Vagina (tissue), 2 donors: ENCODE measurements around the gene TMOD3. TPM values are rescaled to one million over a fixed set of nuclear protein-coding genes. Genes with fewer than 3 reads are reported as not detected.

Experiments
- DNase-seq, 2 donors: peaks; one replicate each; pipeline ENCODE4 v3.0.0-alpha.2; 2017; ENCODE audit errors: extremely low spot score in 2 of 2
- H3K27ac ChIP-seq: fragments of 200-600 bp; sonication (generic); one replicate; pipeline ENCODE4 v1.5.1; 2019
- H3K27me3 ChIP-seq: fragments of 200-600 bp; sonication (generic); one replicate; pipeline ENCODE4 v1.5.1; 2019
- H3K36me3 ChIP-seq, 2 donors: fragments of 200-600 bp; sonication (generic); one replicate each; pipeline ENCODE4 v1.5.1; 2017 to 2019
- H3K4me1 ChIP-seq: fragments of 200-600 bp; sonication (generic); one replicate; pipeline ENCODE4 v1.5.1; 2019
- H3K4me3 ChIP-seq, 2 donors: fragments of 200-600 bp; sonication (generic); 1 replicate in 1 of 2; 2 replicates in 1 of 2; pipeline ENCODE4 v1.5.1; 2016 to 2019
- H3K9me3 ChIP-seq: fragments of 200-600 bp; sonication (generic); one replicate; pipeline ENCODE4 v1.5.1; 2019
- POLR2A ChIP-seq, 2 donors: fragments of 450-650 bp; IDR thresholded peaks; one replicate each; pipeline ENCODE4 v1.6.1; 2017; ENCODE audit warnings: antibody characterized with exemption in 2 of 2, mild to moderate bottlenecking in 2 of 2, moderate library complexity in 2 of 2
- POLR2AphosphoS5 ChIP-seq, 2 donors: sonication (generic); formaldehyde crosslinking; IDR thresholded peaks; one replicate each; pipeline ENCODE4 v1.9.0; 2017; ENCODE audit warnings: antibody characterized with exemption in 2 of 2, mild to moderate bottlenecking in 2 of 2, low read depth in 1 of 2; ENCODE audit not compliant: insufficient read depth in 1 of 2
- intact Hi-C: fragments of 100-400 bp; cut with DNase I; formaldehyde crosslinking; loops from one replicate; pipeline ENCODE4 v1.15.1; 2023
- total RNA-seq: library from RNA; depleted of rRNA; stranded (reverse); fragments of >200 nt; gene quantifications from one replicate; pipeline ENCODE4 v1.2.3, GENCODE V29; 2016
- TF ChIP-seq, protein P1 (sequence below), 3 experiments: fragments of 450-650 bp in 2 of 3; fragments of 200-600 bp in 1 of 3; sonication (generic) in 1 of 3; IDR thresholded peaks; one replicate each; pipeline ENCODE4 v1.5.1; 2017 to 2019; ENCODE audit warnings: antibody characterized with exemption in 3 of 3, mild to moderate bottlenecking in 2 of 3, moderate library complexity in 2 of 3

Gene TMOD3
- total RNA-seq, 1 donor from 2014 or later: 28.5 TPM

DNA sequence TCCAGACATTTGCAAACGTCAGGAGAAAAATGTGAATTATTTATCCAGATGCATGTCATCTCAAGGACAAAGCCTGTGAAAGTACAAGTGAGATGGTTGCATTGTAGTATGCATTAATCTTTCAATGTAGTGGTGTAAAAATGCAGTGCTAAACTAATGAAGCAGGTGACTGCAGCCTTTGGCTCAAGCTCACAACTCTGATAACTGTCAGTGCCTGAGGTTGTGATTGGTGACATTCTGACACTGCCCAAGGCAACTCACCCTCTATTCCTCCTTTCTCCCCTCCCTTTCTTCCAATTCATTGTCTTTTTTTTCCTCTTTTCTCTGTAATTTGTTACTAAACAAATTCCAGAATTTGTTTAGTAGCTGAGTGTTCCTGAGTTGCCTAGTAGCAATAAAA, 20.0 kb upstream of the TMOD3 start:
- H3K27me3 ChIP-seq: no peaks in the 10 kb centered on the region
- DNase-seq: no peak
- intact Hi-C loops: no loop called here
- H3K36me3 ChIP-seq: peaks cover 0 to 13% of the 10 kb centered on the region in 2 donors
- TF ChIP-seq POLR2A (IDR thresholded peaks at IDR 0.05): no peak
- no peak for TF ChIP-seq POLR2AphosphoS5 (IDR thresholded peaks at IDR 0.05; ENCODE audit: insufficient read depth in 1 of 2, low read depth in 1 of 2)
- no peak overlapping the region for H3K27ac ChIP-seq
- no peak overlapping the region for H3K4me3 ChIP-seq
- H3K9me3 ChIP-seq: no peaks in the 10 kb centered on the region
- no peaks in the 10 kb centered on the region for H3K4me1 ChIP-seq

DNA sequence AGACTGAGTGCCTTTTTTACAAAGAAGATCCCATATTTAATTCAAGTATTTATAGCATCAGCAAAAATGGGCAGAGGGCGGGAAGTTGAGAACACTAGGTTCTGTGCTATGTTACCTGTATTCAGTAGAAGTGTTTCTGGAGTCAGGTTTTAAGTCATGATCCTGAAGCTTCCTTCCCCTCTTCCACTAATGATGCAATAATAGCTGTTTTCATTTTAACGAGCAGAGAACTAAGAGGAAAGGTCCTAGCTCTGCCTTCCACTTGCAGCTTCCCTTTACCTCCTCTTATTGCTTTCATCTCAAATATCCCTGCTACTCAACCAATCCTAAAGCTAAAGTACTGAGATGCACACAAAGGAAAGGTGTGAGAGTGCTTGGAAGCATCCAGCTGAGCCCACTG, 16.9 kb upstream of the TMOD3 start:
- no peaks in the 10 kb centered on the region for H3K9me3 ChIP-seq
- intact Hi-C loops: no loop called here
- H3K4me1 ChIP-seq: no peaks in the 10 kb centered on the region
- TF ChIP-seq, protein P1, sequence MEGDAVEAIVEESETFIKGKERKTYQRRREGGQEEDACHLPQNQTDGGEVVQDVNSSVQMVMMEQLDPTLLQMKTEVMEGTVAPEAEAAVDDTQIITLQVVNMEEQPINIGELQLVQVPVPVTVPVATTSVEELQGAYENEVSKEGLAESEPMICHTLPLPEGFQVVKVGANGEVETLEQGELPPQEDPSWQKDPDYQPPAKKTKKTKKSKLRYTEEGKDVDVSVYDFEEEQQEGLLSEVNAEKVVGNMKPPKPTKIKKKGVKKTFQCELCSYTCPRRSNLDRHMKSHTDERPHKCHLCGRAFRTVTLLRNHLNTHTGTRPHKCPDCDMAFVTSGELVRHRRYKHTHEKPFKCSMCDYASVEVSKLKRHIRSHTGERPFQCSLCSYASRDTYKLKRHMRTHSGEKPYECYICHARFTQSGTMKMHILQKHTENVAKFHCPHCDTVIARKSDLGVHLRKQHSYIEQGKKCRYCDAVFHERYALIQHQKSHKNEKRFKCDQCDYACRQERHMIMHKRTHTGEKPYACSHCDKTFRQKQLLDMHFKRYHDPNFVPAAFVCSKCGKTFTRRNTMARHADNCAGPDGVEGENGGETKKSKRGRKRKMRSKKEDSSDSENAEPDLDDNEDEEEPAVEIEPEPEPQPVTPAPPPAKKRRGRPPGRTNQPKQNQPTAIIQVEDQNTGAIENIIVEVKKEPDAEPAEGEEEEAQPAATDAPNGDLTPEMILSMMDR (IDR thresholded peaks at IDR 0.05): no peak
- no peak for TF ChIP-seq POLR2A (IDR thresholded peaks at IDR 0.05)
- TF ChIP-seq POLR2AphosphoS5 (IDR thresholded peaks at IDR 0.05; ENCODE audit: insufficient read depth in 1 of 2, low read depth in 1 of 2): no peak
- no peak overlapping the region for H3K4me3 ChIP-seq
- H3K36me3 ChIP-seq: no peaks in the 10 kb centered on the region
- no peak overlapping the region for H3K27ac ChIP-seq
- no peak for DNase-seq
- H3K27me3 ChIP-seq: no peaks in the 10 kb centered on the region

DNA sequence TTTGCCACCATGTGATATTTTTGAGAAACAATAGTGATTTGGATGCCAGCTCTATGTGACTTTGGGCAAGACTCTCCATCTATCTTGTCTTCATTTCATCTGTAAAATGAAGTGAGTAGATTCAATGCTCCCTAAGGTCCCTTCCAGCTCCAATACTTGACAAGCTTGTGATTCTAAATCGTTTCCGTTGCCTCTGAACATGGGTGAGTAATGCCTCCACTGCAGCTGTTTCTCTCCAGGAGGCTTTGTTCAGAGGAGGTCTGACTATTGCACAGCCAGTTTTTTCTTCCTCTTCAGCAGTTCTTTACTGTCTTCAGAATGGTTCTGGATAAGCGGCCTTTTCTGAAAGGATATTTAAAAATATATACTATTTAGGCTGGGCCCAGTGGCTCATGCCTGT, 14.8 kb upstream of the TMOD3 start:
- no peak for TF ChIP-seq POLR2A (IDR thresholded peaks at IDR 0.05)
- no peak for TF ChIP-seq POLR2AphosphoS5 (IDR thresholded peaks at IDR 0.05; ENCODE audit: insufficient read depth in 1 of 2, low read depth in 1 of 2)
- TF ChIP-seq, protein P1 (IDR thresholded peaks at IDR 0.05): no peak
- Histone ChIP-seq H3K27me3 (no peaks in the 10 kb centered on the region), H3K4me3 (no peak overlapping the region), H3K9me3 (no peaks in the 10 kb centered on the region), H3K4me1 (no peaks in the 10 kb centered on the region), H3K36me3 (no peaks in the 10 kb centered on the region), H3K27ac (no peak overlapping the region)
- no peak for DNase-seq
- intact Hi-C loops: no loop called here

DNA sequence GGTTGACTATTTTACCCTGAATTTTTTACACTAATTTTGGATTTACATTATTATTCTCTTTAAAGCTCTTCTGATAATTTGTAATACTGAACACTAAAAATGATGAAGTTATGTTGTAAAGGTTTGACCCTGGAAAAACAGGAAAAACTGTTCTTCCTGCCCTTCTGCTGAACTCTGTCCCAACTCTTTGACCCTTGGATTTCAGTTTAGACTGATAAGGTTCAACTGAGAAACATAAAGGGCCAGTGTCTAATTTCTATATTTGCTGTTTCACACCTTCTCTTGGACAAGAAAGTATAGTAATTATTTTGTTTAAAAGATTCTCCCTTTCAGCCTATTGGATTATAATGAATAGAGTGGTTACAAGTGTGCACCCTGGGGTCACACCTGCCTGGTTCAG, 12.8 kb upstream of the TMOD3 start:
- no peak for TF ChIP-seq POLR2A (IDR thresholded peaks at IDR 0.05)
- no peak for TF ChIP-seq POLR2AphosphoS5 (IDR thresholded peaks at IDR 0.05; ENCODE audit: insufficient read depth in 1 of 2, low read depth in 1 of 2)
- TF ChIP-seq, protein P1 (IDR thresholded peaks at IDR 0.05): no peak
- no peak overlapping the region for H3K27ac ChIP-seq
- no peak for DNase-seq
- no peaks in the 10 kb centered on the region for H3K27me3 ChIP-seq
- peaks cover 5% of the 10 kb centered on the region for H3K9me3 ChIP-seq
- H3K4me3 ChIP-seq: no peak overlapping the region
- intact Hi-C loops: no loop called here
- no peaks in the 10 kb centered on the region for H3K36me3 ChIP-seq
- H3K4me1 ChIP-seq: no peaks in the 10 kb centered on the region

DNA sequence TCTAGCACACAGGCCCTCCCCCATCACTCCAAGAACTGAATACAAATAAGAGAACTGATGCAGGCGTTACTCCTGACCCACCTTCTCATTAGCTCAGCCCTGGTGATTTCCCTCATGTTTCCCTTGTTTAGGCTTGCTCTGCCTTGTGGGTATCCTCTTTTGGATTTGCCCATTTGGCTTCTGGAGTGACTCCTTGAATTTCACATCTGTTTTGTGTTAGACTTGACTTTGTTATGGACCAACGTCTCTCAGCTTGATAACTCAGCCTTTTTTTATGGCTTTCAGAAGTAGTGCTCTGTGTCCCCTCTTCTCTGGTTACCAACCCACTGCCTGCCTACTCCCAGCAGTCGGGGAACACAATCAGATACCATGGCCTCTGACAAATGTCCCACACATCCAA, 11.3 kb upstream of the TMOD3 start:
- intact Hi-C loops: no loop called here
- TF ChIP-seq POLR2AphosphoS5 (IDR thresholded peaks at IDR 0.05; ENCODE audit: insufficient read depth in 1 of 2, low read depth in 1 of 2) (no peak), POLR2A (IDR thresholded peaks at IDR 0.05) (no peak)
- TF ChIP-seq, protein P1 (IDR thresholded peaks at IDR 0.05): no peak
- DNase-seq: no peak
- Histone ChIP-seq H3K36me3 (no peaks in the 10 kb centered on the region), H3K4me1 (no peaks in the 10 kb centered on the region), H3K4me3 (no peak overlapping the region), H3K27ac (no peak overlapping the region), H3K9me3 (peaks cover 5% of the 10 kb centered on the region), H3K27me3 (no peaks in the 10 kb centered on the region)
